CD4-positive, alpha-beta T cell (primary cell): Measurements from ENCODE around the gene NAA16. TPM values are rescaled to one million over a fixed set of nuclear protein-coding genes. Genes with fewer than 3 reads are reported as not detected.

Experiments used
- ATAC-seq: fragments of 200-7000 bp; cut with Tn5 transposase; one replicate; pipeline ENCODE4 v1.10.0; 2022; ENCODE audit warnings: mild to moderate bottlenecking; ENCODE audit not compliant: poor library complexity
- CTCF ChIA-PET: fragments of 350-600 bp; sonication (Branson Sonifier 250); formaldehyde crosslinking; loops from one replicate; lab custom pipeline; 2021; ENCODE audit warnings: antibody characterized with exemption, inconsistent platforms; lab: Charles Lee
- POLR2A ChIA-PET: fragments of 350-600 bp; sonication (Branson Sonifier 250); formaldehyde crosslinking; loops from one replicate; lab custom pipeline; 2021; ENCODE audit warnings: antibody characterized with exemption, inconsistent platforms; lab: Charles Lee
- DNase-seq, 14 experiments: peaks; one replicate each; pipeline ENCODE4 v3.0.0-alpha.2; 2013 to 2020; ENCODE audit warnings: mixed read lengths in 2 of 14
- H3K27ac ChIP-seq, 2 donors: one replicate each; pipeline versions ENCODE4 v1.5.1 to v1.7.0; 2013; ENCODE audit warnings: low read length in 2 of 2, low read depth in 1 of 2, mild to moderate bottlenecking in 1 of 2
- H3K27me3 ChIP-seq, 2 experiments: 1 replicate in 1 of 2; 2 replicates in 1 of 2; pipeline versions ENCODE4 v1.6.1 to v1.7.0; 2013; ENCODE audit warnings: low read length in 2 of 2, control low read depth in 1 of 2, mild to moderate bottlenecking in 1 of 2, moderate library complexity in 1 of 2; ENCODE audit not compliant: insufficient read depth in 2 of 2, control insufficient read depth in 1 of 2
- H3K36me3 ChIP-seq: one replicate; pipeline ENCODE4 v1.6.1; 2013; ENCODE audit warnings: low read length, control low read depth; ENCODE audit not compliant: insufficient read depth
- H3K4me1 ChIP-seq: one replicate; pipeline ENCODE4 v1.6.1; 2013; ENCODE audit warnings: low read length, control low read depth; ENCODE audit not compliant: insufficient read depth
- H3K4me3 ChIP-seq: one replicate; pipeline ENCODE4 v1.5.1; 2013; ENCODE audit warnings: mild to moderate bottlenecking, low read length, moderate library complexity
- H3K9me3 ChIP-seq, 2 experiments: 1 replicate in 1 of 2; 2 replicates in 1 of 2; pipeline versions ENCODE4 v1.6.1 to v1.7.0; 2013; ENCODE audit warnings: low read length in 2 of 2, mild to moderate bottlenecking in 2 of 2, control low read depth in 1 of 2, moderate library complexity in 1 of 2; ENCODE audit not compliant: control insufficient read depth in 1 of 2, insufficient read depth in 1 of 2
- H3K27ac Mint-ChIP-seq: one replicate; pipeline ENCODE4 v1.8.0; 2020; ENCODE audit warnings: mixed read lengths
- H3K27me3 Mint-ChIP-seq: one replicate; pipeline ENCODE4 v1.8.0; 2021; ENCODE audit warnings: mixed read lengths
- H3K36me3 Mint-ChIP-seq: one replicate; pipeline ENCODE4 v1.8.0; 2021; ENCODE audit warnings: low read depth, mixed read lengths
- H3K4me1 Mint-ChIP-seq: one replicate; pipeline ENCODE4 v1.8.0; 2021; ENCODE audit warnings: low read depth, mixed read lengths
- H3K4me3 Mint-ChIP-seq: one replicate; pipeline ENCODE4 v1.8.0; 2020; ENCODE audit warnings: mild to moderate bottlenecking, mixed read lengths
- H3K9me3 Mint-ChIP-seq: one replicate; pipeline ENCODE4 v1.8.0; 2020; ENCODE audit warnings: mixed read lengths
- CTCF ChIP-seq: fragments of 200-600 bp; IDR thresholded peaks from one replicate; pipeline ENCODE4 v1.8.0; 2022; ENCODE audit warnings: antibody characterized with exemption, mild to moderate bottlenecking
- intact Hi-C, 2 experiments: fragments of 100-400 bp; cut with DNase I in 1 of 2; cut with micrococcal nuclease in 1 of 2; formaldehyde crosslinking; loops; one replicate each; pipeline versions ENCODE4 v1.15.1 to v1.9.0; 2023 to 2025; cut with DNase I, micrococcal nuclease
- total RNA-seq, 174 experiments: library from RNA in 2 of 174; stranded (reverse) in 2 of 174; gene quantifications; one replicate each; pipeline ENCODE4 v1.2.3 and lab custom pipeline; 2021 to 2026

NAA16 gene
- total RNA-seq, 2 experiments from 2014 or later: 76.9 to 80.5 TPM

- ATAC-seq: no peak
- Mint-ChIP-seq H3K9me3 (no peaks in the 10 kb centered on the region), H3K27ac (no peak overlapping the region), H3K4me1 (peaks cover 5% of the 10 kb centered on the region), H3K27me3 (no peaks in the 10 kb centered on the region), H3K36me3 (no peaks in the 10 kb centered on the region), H3K4me3 (no peak overlapping the region)
- no peak for TF ChIP-seq CTCF
- H3K36me3 ChIP-seq: no peaks in the 10 kb centered on the region
- ChIA-PET CTCF (interaction anchor here (1.1 kb wide), 1 partner anchor 244 kb away, joined by 3 read pairs; no protein-coding TSS in a partner anchor), POLR2A (no interaction called here)
- H3K9me3 ChIP-seq: no peaks in the 10 kb centered on the region
- H3K27ac ChIP-seq: no peak overlapping the region
- DNase-seq: no peak
- no peak overlapping the region for H3K4me3 ChIP-seq
- H3K4me1 ChIP-seq: peaks cover 4% of the 10 kb centered on the region
- no peaks in the 10 kb centered on the region for H3K27me3 ChIP-seq
- intact Hi-C loops: no loop called here
These were observed 97.7 kb downstream of the NAA16 start for GRCh38 chr13:41408746-41409145.

GRCh38 chr13:41409611-41410010 is 98.5 kb downstream of the NAA16 start:
- Mint-ChIP-seq H3K36me3 (no peaks in the 10 kb centered on the region), H3K4me1 (peaks cover 5% of the 10 kb centered on the region), H3K9me3 (no peaks in the 10 kb centered on the region), H3K27ac (no peak overlapping the region), H3K27me3 (no peaks in the 10 kb centered on the region), H3K4me3 (no peak overlapping the region)
- Histone ChIP-seq H3K4me1 (peaks cover 4% of the 10 kb centered on the region), H3K36me3 (no peaks in the 10 kb centered on the region), H3K27ac (no peak overlapping the region), H3K9me3 (no peaks in the 10 kb centered on the region), H3K27me3 (no peaks in the 10 kb centered on the region), H3K4me3 (no peak overlapping the region)
- DNase-seq (no peak), ATAC-seq (no peak)
- ChIA-PET CTCF (no interaction called here), POLR2A (no interaction called here)
- no peak for TF ChIP-seq CTCF
- intact Hi-C loops: loop anchor here (2.0 to 10.0 kb wide), 3 partner anchors 241 to 705 kb away; no protein-coding TSS in a partner anchor

GRCh38 chr13:41411060-41411459 is 100.0 kb downstream of the NAA16 start:
- Mint-ChIP-seq H3K9me3 (no peaks in the 10 kb centered on the region), H3K4me1 (peaks cover 5% of the 10 kb centered on the region), H3K27ac (no peak overlapping the region), H3K36me3 (no peaks in the 10 kb centered on the region), H3K27me3 (no peaks in the 10 kb centered on the region), H3K4me3 (no peak overlapping the region)
- DNase-seq (no peak), ATAC-seq (no peak)
- TF ChIP-seq CTCF: no peak
- ChIA-PET CTCF (interaction anchor here (2.1 kb wide), 1 partner anchor 241 kb away, joined by 12 read pairs; no protein-coding TSS in a partner anchor), POLR2A (interaction anchor here (1.3 kb wide), 1 partner anchor 242 kb away, joined by 6 read pairs; no protein-coding TSS in a partner anchor)
- intact Hi-C loops: loop anchor here (1.0 to 10.0 kb wide), 4 partner anchors 240 to 704 kb away; no protein-coding TSS in a partner anchor
- H3K36me3 ChIP-seq: no peaks in the 10 kb centered on the region
- no peaks in the 10 kb centered on the region for H3K27me3 ChIP-seq
- H3K4me1 ChIP-seq: peaks cover 4% of the 10 kb centered on the region
- no peaks in the 10 kb centered on the region for H3K9me3 ChIP-seq
- no peak overlapping the region for H3K27ac ChIP-seq
- H3K4me3 ChIP-seq: no peak overlapping the region
